Esophagus muscularis mucosa (tissue), 3 donors: ENCODE measurements around the gene ARHGDIA.

Source experiments
- POLR2A ChIP-seq: fragments of 450-650 bp; IDR thresholded peaks from one replicate; pipeline ENCODE4 v1.6.1; 2017; ENCODE audit warnings: antibody characterized with exemption, moderate library complexity, mild to moderate bottlenecking, low read depth
- TF ChIP-seq, protein P1 (sequence below), 3 experiments: fragments of 200-600 bp in 2 of 3; fragments of 450-650 bp in 1 of 3; sonication (generic) in 2 of 3; IDR thresholded peaks; one replicate each; pipeline ENCODE4 v1.5.1; 2017 to 2019; ENCODE audit warnings: antibody characterized with exemption in 3 of 3, mild to moderate bottlenecking in 2 of 3, moderate library complexity in 1 of 3

GRCh38 chr17:81867170-81867990 lies 3.8 kb downstream of the ARHGDIA start:
- no peak for TF ChIP-seq POLR2A
- TF ChIP-seq, protein P1, sequence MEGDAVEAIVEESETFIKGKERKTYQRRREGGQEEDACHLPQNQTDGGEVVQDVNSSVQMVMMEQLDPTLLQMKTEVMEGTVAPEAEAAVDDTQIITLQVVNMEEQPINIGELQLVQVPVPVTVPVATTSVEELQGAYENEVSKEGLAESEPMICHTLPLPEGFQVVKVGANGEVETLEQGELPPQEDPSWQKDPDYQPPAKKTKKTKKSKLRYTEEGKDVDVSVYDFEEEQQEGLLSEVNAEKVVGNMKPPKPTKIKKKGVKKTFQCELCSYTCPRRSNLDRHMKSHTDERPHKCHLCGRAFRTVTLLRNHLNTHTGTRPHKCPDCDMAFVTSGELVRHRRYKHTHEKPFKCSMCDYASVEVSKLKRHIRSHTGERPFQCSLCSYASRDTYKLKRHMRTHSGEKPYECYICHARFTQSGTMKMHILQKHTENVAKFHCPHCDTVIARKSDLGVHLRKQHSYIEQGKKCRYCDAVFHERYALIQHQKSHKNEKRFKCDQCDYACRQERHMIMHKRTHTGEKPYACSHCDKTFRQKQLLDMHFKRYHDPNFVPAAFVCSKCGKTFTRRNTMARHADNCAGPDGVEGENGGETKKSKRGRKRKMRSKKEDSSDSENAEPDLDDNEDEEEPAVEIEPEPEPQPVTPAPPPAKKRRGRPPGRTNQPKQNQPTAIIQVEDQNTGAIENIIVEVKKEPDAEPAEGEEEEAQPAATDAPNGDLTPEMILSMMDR (IDR thresholded peaks at IDR 0.05): no peak
